Esophagus muscularis mucosa (tissue), 4 donors: ENCODE measurements around the gene CASQ2. TPM values are rescaled to one million over a fixed set of nuclear protein-coding genes. Genes with fewer than 3 reads are reported as not detected.

Experiments
- DNase-seq: peaks from one replicate; pipeline ENCODE4 v3.0.0-alpha.2; 2017; ENCODE audit errors: extremely low spot score
- H3K27ac ChIP-seq, 4 donors: fragments of 200-600 bp; sonication (generic); replicated peaks in 1 of 4; 1 replicate in 3 of 4; 2 replicates in 1 of 4; pipeline ENCODE4 v1.5.1; 2016 to 2019; ENCODE audit warnings: mild to moderate bottlenecking in 1 of 4
- H3K27me3 ChIP-seq, 4 donors: fragments of 200-600 bp; sonication (generic); one replicate each; pipeline versions ENCODE4 v1.5.1 to v1.6.0; 2016 to 2019
- H3K36me3 ChIP-seq, 4 donors: fragments of 200-600 bp; sonication (generic); one replicate each; pipeline ENCODE4 v1.5.1; 2016 to 2019
- H3K4me1 ChIP-seq, 4 donors: fragments of 200-600 bp; sonication (generic); one replicate each; pipeline ENCODE4 v1.5.1; 2016 to 2019
- H3K4me3 ChIP-seq, 4 donors: fragments of 200-600 bp; sonication (generic); 1 replicate in 2 of 4; 2 replicates in 2 of 4; pipeline ENCODE4 v1.5.1; 2016 to 2019; ENCODE audit warnings: mild to moderate bottlenecking in 4 of 4, moderate library complexity in 1 of 4
- H3K9me3 ChIP-seq, 4 donors: fragments of 200-600 bp; sonication (generic); 1 replicate in 3 of 4; 2 replicates in 1 of 4; pipeline ENCODE4 v1.5.1; 2016 to 2019
- EP300 ChIP-seq: sonication (generic); formaldehyde crosslinking; IDR thresholded peaks from one replicate; pipeline ENCODE4 v1.6.1; 2017; ENCODE audit warnings: antibody characterized with exemption
- POLR2A ChIP-seq: fragments of 450-650 bp; IDR thresholded peaks from one replicate; pipeline ENCODE4 v1.6.1; 2017; ENCODE audit warnings: antibody characterized with exemption, moderate library complexity, mild to moderate bottlenecking, low read depth
- POLR2AphosphoS5 ChIP-seq, 2 donors: sonication (generic); formaldehyde crosslinking; IDR thresholded peaks; one replicate each; pipeline ENCODE4 v1.6.1; 2017; ENCODE audit warnings: antibody characterized with exemption in 2 of 2
- WGBS: methylation state at CpG from one replicate; pipeline ENCODE4 v1.1.5; 2018; 5-methylcytosine and 5-hydroxymethylcytosine counted together
- intact Hi-C: fragments of 100-400 bp; cut with DNase I; formaldehyde crosslinking; loops from one replicate; pipeline ENCODE4 v1.15.1; 2023
- total RNA-seq, 4 donors: library from RNA; depleted of rRNA; stranded (reverse); fragments of >200 nt; gene quantifications; one replicate each; pipeline versions ENCODE4 v1.1.0 to v1.2.1, GENCODE V29; 2016
- TF ChIP-seq, protein P1 (sequence below), 3 experiments: fragments of 200-600 bp in 2 of 3; fragments of 450-650 bp in 1 of 3; sonication (generic) in 2 of 3; IDR thresholded peaks; one replicate each; pipeline ENCODE4 v1.5.1; 2017 to 2019; ENCODE audit warnings: antibody characterized with exemption in 3 of 3, mild to moderate bottlenecking in 2 of 3, moderate library complexity in 1 of 3

Gene CASQ2
- total RNA-seq, 4 donors from 2014 or later = 95.6 to 138 (median 108) TPM

DNA sequence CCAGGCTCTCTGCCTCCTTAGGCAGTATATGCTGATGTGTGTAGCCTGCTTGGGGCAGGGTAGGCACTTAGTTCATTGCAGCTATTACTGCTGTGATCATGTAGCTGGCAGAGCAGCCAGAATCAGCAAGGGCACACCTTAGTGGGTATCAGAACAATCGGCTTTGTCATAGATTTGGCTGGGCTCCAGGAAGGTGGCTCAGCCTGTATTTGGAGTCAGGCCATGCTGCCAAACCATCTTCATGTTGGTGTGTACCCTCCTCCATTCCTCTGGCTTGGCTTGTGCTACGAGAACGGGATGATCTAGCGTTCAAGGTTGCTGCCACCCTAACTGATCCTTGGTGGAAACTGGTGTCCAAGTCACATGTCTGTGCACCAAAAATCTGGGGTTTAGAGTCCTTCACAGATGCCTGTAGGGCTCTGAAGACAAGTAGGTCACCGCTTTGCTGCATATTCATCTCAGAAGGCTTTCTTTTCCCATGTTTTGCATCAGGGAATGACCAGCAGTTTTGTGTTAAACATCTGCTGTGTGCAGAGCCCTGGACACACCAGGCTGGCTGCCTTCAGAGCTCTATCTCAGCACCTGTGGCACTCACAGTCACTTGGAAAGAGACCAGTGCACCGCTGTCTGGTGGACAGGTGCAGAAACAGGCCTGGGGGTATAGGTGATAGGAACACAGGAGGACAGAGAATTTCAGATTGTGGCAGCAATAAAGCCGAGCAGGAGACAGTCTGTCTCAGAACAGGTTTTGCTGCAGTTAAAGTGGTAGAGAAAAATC lies 103.0 kb downstream of the CASQ2 start:
- Histone ChIP-seq H3K4me3 (no peak overlapping the region), H3K4me1 (peaks cover 8 to 47% (median 44%) of the 10 kb centered on the region in 4 donors), H3K27me3 (no peaks in the 10 kb centered on the region), H3K36me3 (peaks cover 9 to 68% (median 38%) of the 10 kb centered on the region in 4 donors), H3K9me3 (no peaks in the 10 kb centered on the region), H3K27ac (no peak overlapping the region)
- intact Hi-C loops = no loop called here
- DNase-seq = no peak
- 100% methylated on average over 6 of the region's 7 CpGs for WGBS
- TF ChIP-seq, protein P1, sequence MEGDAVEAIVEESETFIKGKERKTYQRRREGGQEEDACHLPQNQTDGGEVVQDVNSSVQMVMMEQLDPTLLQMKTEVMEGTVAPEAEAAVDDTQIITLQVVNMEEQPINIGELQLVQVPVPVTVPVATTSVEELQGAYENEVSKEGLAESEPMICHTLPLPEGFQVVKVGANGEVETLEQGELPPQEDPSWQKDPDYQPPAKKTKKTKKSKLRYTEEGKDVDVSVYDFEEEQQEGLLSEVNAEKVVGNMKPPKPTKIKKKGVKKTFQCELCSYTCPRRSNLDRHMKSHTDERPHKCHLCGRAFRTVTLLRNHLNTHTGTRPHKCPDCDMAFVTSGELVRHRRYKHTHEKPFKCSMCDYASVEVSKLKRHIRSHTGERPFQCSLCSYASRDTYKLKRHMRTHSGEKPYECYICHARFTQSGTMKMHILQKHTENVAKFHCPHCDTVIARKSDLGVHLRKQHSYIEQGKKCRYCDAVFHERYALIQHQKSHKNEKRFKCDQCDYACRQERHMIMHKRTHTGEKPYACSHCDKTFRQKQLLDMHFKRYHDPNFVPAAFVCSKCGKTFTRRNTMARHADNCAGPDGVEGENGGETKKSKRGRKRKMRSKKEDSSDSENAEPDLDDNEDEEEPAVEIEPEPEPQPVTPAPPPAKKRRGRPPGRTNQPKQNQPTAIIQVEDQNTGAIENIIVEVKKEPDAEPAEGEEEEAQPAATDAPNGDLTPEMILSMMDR (IDR thresholded peaks at IDR 0.05) = no peak
- TF ChIP-seq POLR2AphosphoS5 (IDR thresholded peaks at IDR 0.05) = no peak
- no peak for TF ChIP-seq EP300
- TF ChIP-seq POLR2A = no peak

DNA sequence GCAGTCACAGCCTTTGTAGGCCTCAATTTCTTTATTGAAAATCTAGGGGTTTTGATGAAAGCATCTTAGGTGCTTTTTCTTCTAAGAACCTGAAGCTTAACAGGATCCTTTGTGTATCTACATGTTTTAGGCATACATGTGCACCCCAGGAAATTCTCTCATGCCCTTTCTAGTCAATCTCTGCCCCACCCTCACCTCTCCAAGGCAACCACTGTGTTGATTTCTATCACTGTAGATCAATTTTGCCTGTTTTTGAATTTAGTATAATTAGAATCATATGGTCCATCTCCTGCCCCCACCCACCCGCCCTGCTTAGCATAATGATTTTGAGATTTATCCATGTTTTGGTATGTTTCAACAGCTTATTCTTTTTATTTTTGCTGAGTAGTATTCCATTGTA lies 107.4 kb downstream of the CASQ2 start:
- WGBS = 89% methylated on average over 1 of the region's 1 CpG
- DNase-seq = no peak
- peaks cover 9 to 74% (median 45%) of the 10 kb centered on the region in 4 donors for H3K36me3 ChIP-seq
- no peaks in the 10 kb centered on the region for H3K9me3 ChIP-seq
- TF ChIP-seq POLR2AphosphoS5 (IDR thresholded peaks at IDR 0.05) (no peak), POLR2A (no peak), EP300 (no peak)
- TF ChIP-seq, protein P1 (IDR thresholded peaks at IDR 0.05) = no peak
- H3K4me1 ChIP-seq = peaks cover 17 to 26% (median 23%) of the 10 kb centered on the region in 4 donors
- H3K27me3 ChIP-seq = no peaks in the 10 kb centered on the region
- no peak overlapping the region for H3K27ac ChIP-seq
- intact Hi-C loops = no loop called here
- no peak overlapping the region for H3K4me3 ChIP-seq

DNA sequence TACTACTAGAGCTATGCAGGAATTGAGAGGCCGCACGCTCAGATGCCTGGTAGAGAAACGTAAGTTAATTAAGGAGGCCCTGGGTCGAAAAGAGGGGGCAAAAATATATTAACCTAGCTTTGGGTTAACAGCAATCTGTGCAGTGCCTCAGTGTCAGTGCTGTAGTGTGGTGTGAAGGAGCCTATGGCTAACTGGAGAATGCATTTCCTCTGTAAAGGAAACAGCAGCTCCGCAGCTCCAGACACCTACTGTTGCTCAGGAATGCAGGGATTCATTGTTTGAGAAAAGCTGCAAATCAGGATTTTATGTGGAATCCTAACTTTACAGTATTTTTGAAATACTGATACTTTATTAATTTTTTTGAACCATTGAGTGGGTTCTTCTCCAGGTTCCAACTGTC lies 108.4 kb downstream of the CASQ2 start:
- H3K27me3 ChIP-seq = no peaks in the 10 kb centered on the region
- no peak for DNase-seq
- intact Hi-C loops = no loop called here
- WGBS = 97% methylated on average over 5 of the region's 5 CpGs
- peaks cover 21 to 26% (median 24%) of the 10 kb centered on the region in 4 donors for H3K4me1 ChIP-seq
- no peak overlapping the region for H3K27ac ChIP-seq
- TF ChIP-seq POLR2A (no peak), POLR2AphosphoS5 (IDR thresholded peaks at IDR 0.05) (no peak), EP300 (no peak)
- TF ChIP-seq, protein P1 (IDR thresholded peaks at IDR 0.05) = no peak
- H3K4me3 ChIP-seq = no peak overlapping the region
- H3K9me3 ChIP-seq = no peaks in the 10 kb centered on the region
- H3K36me3 ChIP-seq = peaks cover 9 to 64% (median 38%) of the 10 kb centered on the region in 4 donors

DNA sequence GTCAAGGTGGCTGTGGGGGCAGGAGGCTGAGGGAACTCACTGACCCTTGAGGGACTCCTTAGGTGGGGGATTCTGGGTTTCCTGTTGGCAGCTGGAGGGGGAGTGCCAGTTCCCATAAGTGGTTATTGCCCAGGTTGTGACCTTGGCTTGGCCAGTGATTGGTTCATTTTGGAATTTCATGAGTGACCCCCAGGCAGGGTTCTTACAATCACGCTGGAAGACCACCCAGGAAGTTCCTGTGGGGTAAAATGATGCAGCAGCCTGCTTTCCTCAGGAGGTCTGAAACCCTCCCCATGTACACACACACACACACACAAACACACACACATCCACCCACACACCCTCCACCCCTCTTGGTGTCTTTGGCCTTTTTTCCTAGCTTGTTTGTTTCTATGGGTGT lies 109.9 kb downstream of the CASQ2 start:
- Histone ChIP-seq H3K4me1 (peaks cover 30 to 37% (median 33%) of the 10 kb centered on the region in 4 donors), H3K27me3 (no peaks in the 10 kb centered on the region), H3K36me3 (peaks cover 3 to 52% (median 24%) of the 10 kb centered on the region in 4 donors), H3K4me3 (no peak overlapping the region), H3K27ac (no peak overlapping the region), H3K9me3 (no peaks in the 10 kb centered on the region)
- intact Hi-C loops = no loop called here
- no peak for TF ChIP-seq POLR2A
- TF ChIP-seq POLR2AphosphoS5 (IDR thresholded peaks at IDR 0.05) = no peak
- TF ChIP-seq, protein P1 (IDR thresholded peaks at IDR 0.05) = no peak
- TF ChIP-seq EP300 = no peak
- no peak for DNase-seq
- WGBS = 79% methylated on average over 1 of the region's 1 CpG
